SH-SY5Y (cell line): ENCODE results near the gene TNFSF15.

Source experiments
- GATA2 ChIP-seq: IDR thresholded peaks from 2 replicates; pipeline ENCODE4 v1.6.1; 2011; ENCODE audit warnings: mild to moderate bottlenecking, low read depth, low read length
- GATA3 ChIP-seq: IDR thresholded peaks from 2 replicates; pipeline ENCODE4 v1.6.1; 2011; ENCODE audit warnings: low read depth, mild to moderate bottlenecking, low read length, moderate library complexity

The TNFSF15 gene

GRCh38 chr9:114805670-114806525, at the start of gene TNFSF15:
Gene TNFSF15 (minus strand): TSS chr9:114806039. CDS start chr9:114806012, 27 bp downstream.
- TF ChIP-seq GATA2 (no peak), GATA3 (no peak)

DNA sequence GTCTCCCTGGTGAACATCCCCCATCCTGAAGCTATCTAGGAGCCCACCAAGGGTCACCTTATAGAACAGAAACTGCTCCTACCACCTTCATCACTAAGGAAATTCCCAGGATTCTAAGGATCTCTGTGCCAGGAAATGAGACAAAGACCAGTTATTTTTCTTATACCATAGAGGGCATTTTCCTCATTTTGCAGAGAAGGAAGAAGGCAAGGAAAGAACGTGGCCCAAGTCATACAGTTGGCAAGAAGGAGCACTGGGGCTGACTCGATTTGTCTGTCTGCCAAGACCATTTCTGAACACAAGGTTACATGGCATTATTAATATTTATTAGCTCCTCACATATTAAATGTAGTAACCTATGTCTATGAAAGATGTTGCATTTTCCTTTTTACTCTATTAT, 49.6 kb upstream of the TNFSF15 start:
- TF ChIP-seq GATA2 (no peak), GATA3 (no peak)

- TF ChIP-seq GATA3, result no peak
- no peak for TF ChIP-seq GATA2
Measured at GRCh38 chr9:114854736-114855355, 49.0 kb upstream of the TNFSF15 start.

- TF ChIP-seq GATA2, result no peak
- TF ChIP-seq GATA3, result no peak
Measured at GRCh38 chr9:114853071-114853855, 47.4 kb upstream of the TNFSF15 start.

DNA sequence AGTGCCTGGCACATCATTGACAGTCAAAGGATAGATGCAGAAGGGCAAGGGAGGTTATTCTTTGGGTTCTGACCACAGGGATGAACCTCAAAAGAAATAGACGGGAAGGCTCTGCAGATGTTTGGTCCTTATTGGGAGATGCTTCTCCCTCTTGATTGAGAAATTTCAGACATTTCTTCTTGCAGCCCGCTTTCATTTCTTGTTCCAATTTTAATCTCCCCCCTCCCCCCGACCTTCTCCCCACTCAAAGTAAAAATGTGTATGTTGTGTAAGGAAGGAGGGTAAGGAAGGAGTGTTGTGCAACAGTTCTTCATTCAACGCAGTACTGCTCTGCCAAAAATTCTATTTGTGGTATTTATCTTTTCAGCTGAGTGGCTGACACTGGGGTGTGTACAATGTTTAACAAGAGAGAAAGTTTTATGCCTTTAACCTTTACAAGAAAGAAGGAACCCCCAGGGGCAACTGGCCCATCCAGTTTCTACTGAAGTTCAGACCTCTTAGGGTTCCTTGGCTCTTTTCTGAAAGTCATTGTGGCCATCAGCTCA, 46.3 kb upstream of the TNFSF15 start:
- no peak for TF ChIP-seq GATA3
- no peak for TF ChIP-seq GATA2

GRCh38 chr9:114851306-114851705, 45.5 kb upstream of the TNFSF15 start:
- no peak for TF ChIP-seq GATA2
- TF ChIP-seq GATA3, result no peak

DNA sequence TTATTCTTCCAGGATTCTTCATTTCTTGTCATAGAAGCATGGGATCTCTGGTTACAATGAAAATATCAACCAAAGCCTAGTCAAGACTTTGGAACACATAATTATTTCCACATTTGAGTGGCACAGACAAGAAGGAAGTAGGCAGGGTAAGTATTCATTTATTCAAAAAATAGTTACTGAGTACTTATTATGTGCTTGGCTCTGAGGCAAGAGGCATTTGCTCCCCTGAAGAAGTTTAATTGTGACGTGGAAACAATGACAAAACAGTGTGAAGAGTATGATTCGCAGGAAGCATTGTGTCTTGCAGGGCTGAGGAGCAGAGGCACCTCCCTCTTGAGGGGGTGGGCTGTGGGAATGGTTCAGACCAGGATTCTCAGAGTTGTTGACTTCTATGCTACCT, 45.0 kb upstream of the TNFSF15 start:
- TF ChIP-seq GATA2 (no peak), GATA3 (no peak)

- TF ChIP-seq GATA3, result no peak
- no peak for TF ChIP-seq GATA2
Measured at GRCh38 chr9:114849450-114849849, 43.6 kb upstream of the TNFSF15 start.

DNA sequence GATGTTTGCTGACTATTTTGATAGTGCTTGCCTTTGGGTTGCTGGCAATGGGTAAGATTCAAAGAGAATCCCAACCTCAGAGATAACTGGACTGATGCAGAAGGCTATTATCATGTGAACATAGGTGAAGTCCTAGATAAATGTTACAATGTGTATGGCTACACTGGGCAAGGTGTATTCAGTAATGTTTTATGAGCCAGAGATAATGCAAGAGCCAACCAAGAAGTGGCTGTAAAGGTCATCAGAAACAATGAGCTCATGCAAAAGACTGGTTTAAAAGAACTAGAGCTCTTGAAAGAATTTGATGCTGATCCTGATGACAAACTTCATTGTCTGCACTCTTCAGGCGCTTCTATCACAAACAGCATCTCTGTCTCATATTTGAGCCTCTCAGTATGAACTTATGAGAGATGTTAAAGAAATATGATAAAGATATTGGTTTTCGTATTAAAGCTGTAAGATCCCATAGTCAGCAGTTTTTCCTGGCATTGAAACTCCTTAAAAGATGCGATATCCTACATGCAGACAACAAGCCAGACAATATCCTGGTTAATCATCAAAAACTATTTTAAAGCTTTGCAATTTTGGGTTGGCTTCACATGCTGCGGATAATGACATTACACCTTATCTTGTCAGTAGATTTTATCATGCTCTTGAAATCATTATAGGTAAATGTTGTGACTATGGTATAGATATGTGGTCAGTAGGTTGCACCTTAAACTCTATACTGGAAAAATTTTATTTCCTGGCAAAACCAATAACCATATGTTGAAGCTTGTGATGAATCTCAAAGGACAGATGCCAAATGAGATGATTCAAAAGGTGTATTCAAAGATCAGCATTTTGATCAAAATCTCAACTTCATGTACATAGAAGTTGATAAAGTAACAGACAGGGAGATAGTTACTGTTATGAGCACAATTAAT, 41.9 kb upstream of the TNFSF15 start:
- TF ChIP-seq GATA3 (no peak), GATA2 (no peak)

- TF ChIP-seq GATA3 (no peak), GATA2 (no peak)
Measured at GRCh38 chr9:114845373-114845772, 39.5 kb upstream of the TNFSF15 start.

GRCh38 chr9:114844766-114845165, 38.9 kb upstream of the TNFSF15 start:
- TF ChIP-seq GATA3 (no peak), GATA2 (no peak)

GRCh38 chr9:114837923-114838322, 32.1 kb upstream of the TNFSF15 start:
- no peak for TF ChIP-seq GATA2
- no peak for TF ChIP-seq GATA3

- no peak for TF ChIP-seq GATA2
- TF ChIP-seq GATA3, result no peak
Measured at GRCh38 chr9:114836769-114837168, 30.9 kb upstream of the TNFSF15 start.

- TF ChIP-seq GATA3 (no peak), GATA2 (no peak)
Measured at GRCh38 chr9:114834386-114834785, 28.5 kb upstream of the TNFSF15 start.
